ENCODE results near the gene EPS15. TPM values are rescaled to one million over a fixed set of nuclear protein-coding genes. Genes with fewer than 3 reads are reported as not detected.

The EPS15 gene
- total RNA-seq, 1 donor from 2014 or later: 44.6 TPM

GRCh38 chr1:51316113-51316845 lies 202.8 kb downstream of the EPS15 start:
- Histone ChIP-seq H3K4me3 (no peak overlapping the region), H3K27me3 (no peaks in the 10 kb centered on the region), H3K4me1 (peaks cover 2 to 3% of the 10 kb centered on the region in 2 donors), H3K36me3 (no peaks in the 10 kb centered on the region), H3K27ac (no peak overlapping the region), H3K9me3 (no peaks in the 10 kb centered on the region)
- intact Hi-C loops (cut with DNase I): no loop called here
- DNase-seq (ENCODE audit: low spot score in 2 of 2): no peak
- no peak for TF ChIP-seq CTCF (IDR thresholded peaks at IDR 0.05)

GRCh38 chr1:51314974-51315373 lies 204.1 kb downstream of the EPS15 start:
- H3K4me3 ChIP-seq: no peak overlapping the region
- no peak for DNase-seq (ENCODE audit: low spot score in 2 of 2)
- H3K27ac ChIP-seq: no peak overlapping the region
- H3K27me3 ChIP-seq: no peaks in the 10 kb centered on the region
- H3K4me1 ChIP-seq: peaks cover 2 to 3% of the 10 kb centered on the region in 2 donors
- intact Hi-C loops (cut with DNase I): no loop called here
- no peaks in the 10 kb centered on the region for H3K36me3 ChIP-seq
- TF ChIP-seq CTCF (IDR thresholded peaks at IDR 0.05): no peak
- H3K9me3 ChIP-seq: no peaks in the 10 kb centered on the region

- peaks cover 2 to 3% of the 10 kb centered on the region in 2 donors for H3K4me1 ChIP-seq
- H3K9me3 ChIP-seq: no peaks in the 10 kb centered on the region
- H3K4me3 ChIP-seq: no peak overlapping the region
- no peak for DNase-seq (ENCODE audit: low spot score in 2 of 2)
- TF ChIP-seq CTCF (IDR thresholded peaks at IDR 0.05): no peak
- H3K36me3 ChIP-seq: no peaks in the 10 kb centered on the region
- no peaks in the 10 kb centered on the region for H3K27me3 ChIP-seq
- H3K27ac ChIP-seq: peak overlapping the region; percentile 27 to 32
- intact Hi-C loops (cut with DNase I): no loop called here
Observed at GRCh38 chr1:51313961-51314777, 204.9 kb downstream of the EPS15 start.

GRCh38 chr1:51313268-51313852 lies 205.7 kb downstream of the EPS15 start:
- Histone ChIP-seq H3K4me1 (peaks cover 2 to 3% of the 10 kb centered on the region in 2 donors), H3K27ac (peak overlapping the region in 1 of 2 donors; percentile 32), H3K4me3 (no peak overlapping the region), H3K9me3 (no peaks in the 10 kb centered on the region), H3K27me3 (no peaks in the 10 kb centered on the region), H3K36me3 (no peaks in the 10 kb centered on the region)
- peak in 1 of 3 experiments; percentile 5 for TF ChIP-seq CTCF (IDR thresholded peaks at IDR 0.05)
- intact Hi-C loops (cut with DNase I): no loop called here
- DNase-seq (ENCODE audit: low spot score in 2 of 2): no peak

- peaks cover 2 to 3% of the 10 kb centered on the region in 2 donors for H3K4me1 ChIP-seq
- H3K4me3 ChIP-seq: no peak overlapping the region
- no peaks in the 10 kb centered on the region for H3K27me3 ChIP-seq
- no peaks in the 10 kb centered on the region for H3K36me3 ChIP-seq
- intact Hi-C loops (cut with DNase I): no loop called here
- H3K27ac ChIP-seq: no peak overlapping the region
- H3K9me3 ChIP-seq: no peaks in the 10 kb centered on the region
- no peak for DNase-seq (ENCODE audit: low spot score in 2 of 2)
- TF ChIP-seq CTCF (IDR thresholded peaks at IDR 0.05): no peak
Observed at GRCh38 chr1:51312718-51313117, 206.3 kb downstream of the EPS15 start.
